H1 (cell line): Measurements from ENCODE around the gene BLOC1S4. TPM values are rescaled to one million over a fixed set of nuclear protein-coding genes. Genes with fewer than 3 reads are reported as not detected.
A peak's percentile ranks its signal among the peaks of the same experiment; 100 is the strongest.

Experiments used
- CTCF ChIA-PET: fragments of 300-600 bp; sonication (Branson Sonifier 250); formaldehyde crosslinking; loops from one replicate; lab custom pipeline; 2021; ENCODE audit not compliant: partially characterized antibody; lab: Charles Lee
- POLR2A ChIA-PET: fragments of 300-600 bp; sonication (Branson Sonifier 250); formaldehyde crosslinking; loops from one replicate; lab custom pipeline; 2021; ENCODE audit warnings: inconsistent platforms; ENCODE audit not compliant: partially characterized antibody; lab: Charles Lee
- DNase-seq, 2 experiments: peaks; one replicate each; pipeline versions ENCODE4 v3.0.0 to v3.0.0-alpha.2; 2010 to 2022; ENCODE audit warnings: low spot score in 2 of 2, low read depth in 1 of 2, mixed read lengths in 1 of 2
- FAIRE-seq: peaks from 2 replicates; lab custom pipeline; 2011; peaks lifted over from hg19 to GRCh38; lab: Jason Lieb, UNC
- H2AFZ ChIP-seq: 2 replicates; pipeline ENCODE4 v1.8.1; 2012; ENCODE audit warnings: low read length, inconsistent platforms
- H2AK5ac ChIP-seq: 2 replicates; pipeline ENCODE4 v1.6.1; 2013; ENCODE audit warnings: low read depth, low read length
- H2BK120ac ChIP-seq: replicated peaks from 2 replicates; pipeline ENCODE3; 2013; ENCODE audit warnings: low read depth, low read length, inconsistent platforms
- H2BK12ac ChIP-seq: 2 replicates; pipeline ENCODE4 v1.6.1; 2013; ENCODE audit warnings: low read depth, low read length
- H2BK15ac ChIP-seq: 2 replicates; pipeline ENCODE4 v1.6.1; 2013; ENCODE audit warnings: low read length
- H2BK20ac ChIP-seq: 2 replicates; pipeline ENCODE4 v1.6.1; 2013; ENCODE audit warnings: low read length
- H2BK5ac ChIP-seq: 2 replicates; pipeline ENCODE4 v1.6.1; 2013; ENCODE audit warnings: low read depth, low read length
- H3K14ac ChIP-seq: 2 replicates; pipeline ENCODE4 v1.6.1; 2013; ENCODE audit warnings: inconsistent platforms; ENCODE audit not compliant: insufficient read length
- H3K18ac ChIP-seq: 2 replicates; pipeline ENCODE4 v1.6.1; 2013; ENCODE audit warnings: low read length; ENCODE audit errors: extremely low read depth
- H3K23ac ChIP-seq: 2 replicates; pipeline ENCODE4 v1.6.1; 2013; ENCODE audit warnings: inconsistent platforms; ENCODE audit not compliant: insufficient read length
- H3K23me2 ChIP-seq: 2 replicates; pipeline ENCODE4 v1.6.1; 2013; ENCODE audit warnings: low read depth, low read length
- H3K27ac ChIP-seq: 2 replicates; pipeline ENCODE4 v1.6.1; 2011; ENCODE audit warnings: low read depth, low read length, inconsistent platforms
- H3K27me3 ChIP-seq, 4 experiments: replicated peaks in 1 of 4; 1 replicate in 1 of 4; 2 replicates in 3 of 4; pipeline versions ENCODE4 v1.6.1 to v1.8.1; 2011 to 2013; ENCODE audit warnings: low read length in 3 of 4, mild to moderate bottlenecking in 3 of 4, inconsistent platforms in 2 of 4, mixed read lengths in 2 of 4, moderate library complexity in 1 of 4; ENCODE audit not compliant: control insufficient read depth in 3 of 4, insufficient read depth in 3 of 4; ENCODE audit errors: extremely low read depth in 1 of 4
- H3K36me3 ChIP-seq, 4 experiments: 2 replicates each; pipeline versions ENCODE4 v1.6.1 to v1.8.1; 2011 to 2013; ENCODE audit warnings: mild to moderate bottlenecking in 4 of 4, low read length in 3 of 4, moderate library complexity in 2 of 4, control low read depth in 1 of 4, inconsistent platforms in 1 of 4; ENCODE audit not compliant: insufficient read depth in 4 of 4, control insufficient read depth in 2 of 4
- H3K4ac ChIP-seq: replicated peaks from 2 replicates; pipeline ENCODE3; 2013; ENCODE audit warnings: low read length, low read depth, mixed read lengths, inconsistent platforms; ENCODE audit not compliant: insufficient read length
- H3K4me1 ChIP-seq, 4 experiments: replicated peaks in 1 of 4; 1 replicate in 1 of 4; 2 replicates in 3 of 4; pipeline versions ENCODE4 v1.6.1 to v1.8.1; 2011 to 2013; ENCODE audit warnings: low read length in 3 of 4, inconsistent platforms in 2 of 4, mixed read lengths in 1 of 4; ENCODE audit not compliant: insufficient read depth in 4 of 4, control insufficient read depth in 3 of 4
- H3K4me2 ChIP-seq, 2 experiments: 2 replicates each; pipeline versions ENCODE4 v1.6.1 to v1.8.1; 2011 to 2013; ENCODE audit warnings: low read depth in 2 of 2, low read length in 2 of 2, control low read depth in 1 of 2, inconsistent platforms in 1 of 2, mild to moderate bottlenecking in 1 of 2; ENCODE audit not compliant: insufficient read depth in 1 of 2
- H3K4me3 ChIP-seq, 4 experiments: fragments of 200-600, 300-600 bp in 1 of 4; sonication (generic), shearing (Covaris generic), sonication (Bioruptor Twin) in 1 of 4; 2 replicates each; pipeline versions ENCODE4 v1.5.1 to v1.8.1; 2011 to 2016; ENCODE audit warnings: low read length in 4 of 4, low read depth in 3 of 4, control low read depth in 2 of 4, inconsistent platforms in 2 of 4, mild to moderate bottlenecking in 2 of 4, mixed read lengths in 1 of 4, moderate library complexity in 1 of 4; ENCODE audit not compliant: insufficient read depth in 2 of 4; ENCODE audit errors: extremely low read depth in 1 of 4
- H3K56ac ChIP-seq: replicated peaks from 2 replicates; pipeline ENCODE3; 2013; ENCODE audit warnings: low read depth, mild to moderate bottlenecking, mixed read lengths, low read length, inconsistent platforms; ENCODE audit not compliant: insufficient read length
- H3K79me1 ChIP-seq: 2 replicates; pipeline ENCODE4 v1.6.1; 2013; ENCODE audit warnings: low read depth, low read length, control low read depth
- H3K79me2 ChIP-seq, 2 experiments: 2 replicates each; pipeline versions ENCODE4 v1.6.1 to v1.8.1; 2012 to 2013; ENCODE audit warnings: low read length in 2 of 2, mild to moderate bottlenecking in 2 of 2, inconsistent platforms in 1 of 2; ENCODE audit not compliant: insufficient read depth in 2 of 2, control insufficient read depth in 1 of 2
- H3K9ac ChIP-seq, 4 experiments: replicated peaks in 1 of 4; 1 replicate in 1 of 4; 2 replicates in 3 of 4; pipeline versions ENCODE4 v1.6.1 to v1.8.1; 2011 to 2013; ENCODE audit warnings: low read depth in 3 of 4, low read length in 3 of 4, control low read depth in 2 of 4, mild to moderate bottlenecking in 2 of 4, moderate library complexity in 2 of 4, inconsistent platforms in 1 of 4; ENCODE audit errors: extremely low read depth in 1 of 4
- H3K9me3 ChIP-seq, 2 experiments: 2 replicates each; pipeline versions ENCODE4 v1.6.1 to v1.8.1; 2012 to 2013; ENCODE audit warnings: mild to moderate bottlenecking in 2 of 2, moderate library complexity in 2 of 2, control low read depth in 1 of 2, inconsistent platforms in 1 of 2, low read depth in 1 of 2, low read length in 1 of 2, mixed read lengths in 1 of 2; ENCODE audit not compliant: insufficient read depth in 2 of 2
- H4K20me1 ChIP-seq, 2 experiments: replicated peaks in 1 of 2; 2 replicates each; pipeline versions ENCODE3 to v1.8.1; 2011 to 2013; ENCODE audit warnings: inconsistent platforms in 2 of 2, low read length in 2 of 2, mild to moderate bottlenecking in 1 of 2; ENCODE audit not compliant: insufficient read depth in 2 of 2, control insufficient read depth in 1 of 2
- H4K5ac ChIP-seq: 2 replicates; pipeline ENCODE4 v1.6.1; 2013; ENCODE audit warnings: low read length, low read depth, mixed read lengths, inconsistent platforms; ENCODE audit not compliant: insufficient read length
- H4K8ac ChIP-seq: 2 replicates; pipeline ENCODE4 v1.8.0; 2013; ENCODE audit warnings: mild to moderate bottlenecking, moderate library complexity, low read length, inconsistent platforms; ENCODE audit not compliant: insufficient read depth; ENCODE audit errors: extremely low read depth
- H4K91ac ChIP-seq: replicated peaks from 2 replicates; pipeline ENCODE3; 2013; ENCODE audit warnings: low read length, mixed read lengths, inconsistent platforms; ENCODE audit not compliant: insufficient read length
- EZH2 ChIP-seq: fragments of 200-600 bp; sonication (generic); IDR thresholded peaks from 2 replicates; pipeline ENCODE4 v1.7.1; 2012; ENCODE audit warnings: low read depth, mild to moderate bottlenecking, moderate library complexity, low read length, inconsistent platforms; ENCODE audit not compliant: severe bottlenecking
- FOSL1 ChIP-seq: IDR thresholded peaks from 2 replicates; pipeline ENCODE4 v1.6.1; 2011; ENCODE audit warnings: mild to moderate bottlenecking, low read depth, low read length, moderate library complexity; ENCODE audit not compliant: insufficient read depth
- WGBS, 2 experiments: shearing (Covaris generic) in 1 of 2; methylation state at CpG; one replicate each; pipeline versions ENCODE4 v1.1.6 to v1.1.7; 2013 to 2015; ENCODE audit warnings: low lambda C conversion rate in 2 of 2, mixed read lengths in 2 of 2, inconsistent platforms in 1 of 2, low coverage in 1 of 2, missing lambda C conversion rate in 1 of 2; ENCODE audit not compliant: insufficient replicate concordance in 2 of 2, insufficient coverage in 1 of 2, insufficient read length in 1 of 2; ENCODE audit errors: extremely low coverage in 1 of 2, missing lambda C conversion rate in 1 of 2; 5-methylcytosine and 5-hydroxymethylcytosine counted together
- polyA plus RNA-seq, 7 experiments: library from polyadenylated mRNA; depleted of rRNA in 3 of 7; stranded (reverse) in 5 of 7; unstranded in 2 of 7; fragments of >200 nt in 5 of 7; fragments of 200-250 nt in 2 of 7; gene quantifications; 1 replicate in 5 of 7; 2 replicates in 1 of 7; 4 replicates in 1 of 7; pipeline versions ENCODE4 v1.2.1 to v1.2.3, GENCODE V29; 2011 to 2013; ENCODE audit warnings: missing spikeins in 2 of 7, mixed read lengths in 2 of 7
- total RNA-seq: library from RNA; stranded (reverse); fragmentation: NEBNext Ultra II Directional; extraction: Animal tissue kit (Norgen Biotek cat#: 25700); gene quantifications from 2 replicates; pipeline ENCODE4 v1.2.1, GENCODE V29; 2021

Gene BLOC1S4
- total and polyA plus RNA-seq, 2 of the 8 experiments (the other 6 are each of a cell fraction or from before 2014, with no cell fraction given), result 19.1 to 27.8 TPM

- Histone ChIP-seq H2AFZ (no peak overlapping the region), H3K4me3 (no peak overlapping the region), H2BK120ac (no peak overlapping the region), H3K23ac (no peak overlapping the region), H3K27ac (no peak overlapping the region), H2BK5ac (no peak overlapping the region), H3K14ac (no peak overlapping the region), H2BK12ac (no peak overlapping the region), H3K36me3 (no peaks in the 10 kb centered on the region; a peak in 1 of 8 replicates), H2BK15ac (no peak overlapping the region), H3K27me3 (no peaks in the 10 kb centered on the region), H3K4me2 (no peak overlapping the region), H3K79me2 (peaks cover 0 to 20% of the 10 kb centered on the region in 2 experiments; a peak in 2 of 4 replicates), H3K23me2 (peaks cover 14% of the 10 kb centered on the region), H4K20me1 (peaks cover 3 to 9% of the 10 kb centered on the region in 2 experiments), H4K5ac (no peak overlapping the region), H3K9me3 (no peaks in the 10 kb centered on the region), H2AK5ac (no peak overlapping the region), H2BK20ac (no peak overlapping the region), H4K8ac (no peak overlapping the region), H3K79me1 (peaks cover 5% of the 10 kb centered on the region), H3K18ac (no peak overlapping the region), H3K56ac (no peak overlapping the region), H4K91ac (no peak overlapping the region), H3K9ac (0 out of 7 replicates have a peak overlapping the region, but pooled peaks of 1 of the 4 experiments have one; percentile 33), H3K4me1 (peaks cover 0 to 4% (median 0%) of the 10 kb centered on the region in 4 experiments; a peak in 3 of 7 replicates), H3K4ac (no peak overlapping the region)
- FAIRE-seq (no peak), DNase-seq (no peak)
- WGBS, 2 experiments, result 87% methylated on average over 10 of the region's 10 CpGs; no CpG with 5 or more reads in 1 of the 2 experiments
- POLR2A ChIA-PET, result interaction anchor here (0.6 kb wide), 1 partner anchor 192 kb away, joined by 3 read pairs; no protein-coding TSS in a partner anchor
- CTCF ChIA-PET, result interaction anchor here (0.9 to 11.1 kb wide), 13 partner anchors 9 to 363 kb away, joined by 3 to 182 read pairs (median 5); no protein-coding TSS in a partner anchor
- TF ChIP-seq FOSL1 (no peak), EZH2 (no peak)
Observed at GRCh38 chr4:6721121-6721520, 5.1 kb downstream of the BLOC1S4 start.
